Prostate gland (tissue), 2 donors: ENCODE measurements around the gene VPS26C. TPM values are rescaled to one million over a fixed set of nuclear protein-coding genes. Genes with fewer than 3 reads are reported as not detected.

Experiments used
- DNase-seq: peaks from one replicate; pipeline ENCODE4 v3.0.0-alpha.2; 2019; ENCODE audit warnings: low spot score
- H3K27ac ChIP-seq, 2 donors: fragments of 200-600 bp; sonication (generic); 2 replicates each; pipeline ENCODE4 v1.5.1; 2017 to 2019
- H3K27me3 ChIP-seq: fragments of 200-600 bp; sonication (generic); replicated peaks from 2 replicates; pipeline ENCODE4 v1.5.1; 2019; ENCODE audit not compliant: insufficient read depth
- H3K36me3 ChIP-seq, 2 donors: fragments of 200-600 bp; sonication (generic); 1 replicate in 1 of 2; 2 replicates in 1 of 2; pipeline versions ENCODE4 v1.5.1 to v1.8.1; 2017 to 2019
- H3K4me1 ChIP-seq: fragments of 200-600 bp; sonication (generic); replicated peaks from 2 replicates; pipeline ENCODE4 v1.5.1; 2019
- H3K4me3 ChIP-seq, 2 donors: fragments of 200-600 bp; sonication (generic); 2 replicates each; pipeline ENCODE4 v1.5.1; 2017 to 2019
- H3K9me3 ChIP-seq: fragments of 200-600 bp; sonication (generic); 2 replicates; pipeline ENCODE4 v1.5.1; 2017
- CTCF ChIP-seq, 4 experiments: fragments of 200-600 bp in 2 of 4; fragments of 450-650 bp in 2 of 4; sonication (generic) in 2 of 4; IDR thresholded peaks; 1 replicate in 3 of 4; 2 replicates in 1 of 4; pipeline ENCODE4 v1.5.1; 2016 to 2019; ENCODE audit warnings: antibody characterized with exemption in 4 of 4, mild to moderate bottlenecking in 2 of 4, moderate library complexity in 2 of 4
- POLR2A ChIP-seq: fragments of 450-650 bp; IDR thresholded peaks from one replicate; pipeline ENCODE4 v1.6.1; 2016; ENCODE audit warnings: antibody characterized with exemption, mild to moderate bottlenecking
- POLR2AphosphoS5 ChIP-seq: sonication (generic); formaldehyde crosslinking; IDR thresholded peaks from one replicate; pipeline ENCODE4 v1.6.1; 2017; ENCODE audit warnings: antibody characterized with exemption
- WGBS: methylation state at CpG from one replicate; pipeline ENCODE4 v1.1.5; 2018; 5-methylcytosine and 5-hydroxymethylcytosine counted together
- intact Hi-C: fragments of 100-400 bp; cut with DNase I; formaldehyde crosslinking; loops from one replicate; pipeline ENCODE4 v1.14.2; 2022
- total RNA-seq, 2 donors: library from RNA; depleted of rRNA; stranded (reverse); fragments of >200 nt; gene quantifications; one replicate each; pipeline ENCODE4 v1.1.0, GENCODE V29; 2016

Gene VPS26C
- total RNA-seq, 2 donors from 2014 or later: 36.8 to 46.1 TPM

GRCh38 chr21:37193676-37194075, 73.5 kb downstream of the VPS26C start:
- intact Hi-C loops: no loop called here
- no peak for TF ChIP-seq POLR2AphosphoS5
- no peak for TF ChIP-seq CTCF (IDR thresholded peaks at IDR 0.05)
- TF ChIP-seq POLR2A: no peak
- H3K27ac ChIP-seq: no peak overlapping the region
- no peak for DNase-seq
- H3K9me3 ChIP-seq: no peaks in the 10 kb centered on the region
- no peak overlapping the region for H3K4me3 ChIP-seq
- H3K27me3 ChIP-seq: no peaks in the 10 kb centered on the region
- 93% methylated on average over 6 of the region's 6 CpGs for WGBS
- no peaks in the 10 kb centered on the region for H3K4me1 ChIP-seq
- peaks cover 0 to 5% of the 10 kb centered on the region in 2 donors for H3K36me3 ChIP-seq

- no peaks in the 10 kb centered on the region for H3K27me3 ChIP-seq
- H3K36me3 ChIP-seq: peaks cover 0 to 5% of the 10 kb centered on the region in 2 donors
- H3K4me1 ChIP-seq: no peaks in the 10 kb centered on the region
- H3K9me3 ChIP-seq: no peaks in the 10 kb centered on the region
- no peak overlapping the region for H3K4me3 ChIP-seq
- intact Hi-C loops: no loop called here
- H3K27ac ChIP-seq: no peak overlapping the region
- WGBS: 72% methylated on average over 4 of the region's 4 CpGs
- TF ChIP-seq POLR2AphosphoS5 (no peak), CTCF (IDR thresholded peaks at IDR 0.05) (no peak), POLR2A (no peak)
- no peak for DNase-seq
Measured at GRCh38 chr21:37193006-37193405, 74.1 kb downstream of the VPS26C start.

- H3K27ac ChIP-seq: no peak overlapping the region
Measured at GRCh38 chr21:37192019-37192418, 75.1 kb downstream of the VPS26C start.

GRCh38 chr21:37188825-37189224, 78.3 kb downstream of the VPS26C start:
- WGBS: 93% methylated on average over 1 of the region's 1 CpG
- TF ChIP-seq POLR2A (no peak), POLR2AphosphoS5 (no peak), CTCF (IDR thresholded peaks at IDR 0.05) (no peak)
- no peaks in the 10 kb centered on the region for H3K4me1 ChIP-seq
- H3K27ac ChIP-seq: no peak overlapping the region
- H3K27me3 ChIP-seq: no peaks in the 10 kb centered on the region
- H3K9me3 ChIP-seq: no peaks in the 10 kb centered on the region
- intact Hi-C loops: no loop called here
- DNase-seq: no peak
- H3K4me3 ChIP-seq: no peak overlapping the region
- H3K36me3 ChIP-seq: peaks cover 0 to 5% of the 10 kb centered on the region in 2 donors

More at GRCh38 chr21:37192019-37192418, 75.1 kb downstream of the VPS26C start:
- Histone ChIP-seq H3K27me3 (no peaks in the 10 kb centered on the region), H3K4me1 (no peaks in the 10 kb centered on the region), H3K9me3 (no peaks in the 10 kb centered on the region), H3K4me3 (no peak overlapping the region), H3K36me3 (peaks cover 0 to 5% of the 10 kb centered on the region in 2 donors)
- intact Hi-C loops: no loop called here
- WGBS: 58% methylated on average over 2 of the region's 2 CpGs
- DNase-seq: no peak
- TF ChIP-seq POLR2AphosphoS5: no peak
- no peak for TF ChIP-seq POLR2A
- TF ChIP-seq CTCF (IDR thresholded peaks at IDR 0.05): no peak

- Histone ChIP-seq H3K4me3 (no peak overlapping the region), H3K4me1 (no peaks in the 10 kb centered on the region), H3K27ac (no peak overlapping the region), H3K36me3 (no peaks in the 10 kb centered on the region), H3K9me3 (no peaks in the 10 kb centered on the region), H3K27me3 (no peaks in the 10 kb centered on the region)
- TF ChIP-seq POLR2A (no peak), CTCF (IDR thresholded peaks at IDR 0.05) (no peak), POLR2AphosphoS5 (no peak)
- DNase-seq: no peak
- intact Hi-C loops: no loop called here
- WGBS: 86% methylated on average over 2 of the region's 2 CpGs
Measured at GRCh38 chr21:37186983-37187382, 80.2 kb downstream of the VPS26C start.
